GM23338 (cell line): ENCODE results near the gene LCE1F. TPM values are rescaled to one million over a fixed set of nuclear protein-coding genes. Genes with fewer than 3 reads are reported as not detected.

ENCODE experiments used
- ATAC-seq: fragments of 200-7000 bp; cut with Tn5 transposase; 3 replicates; pipeline ENCODE4 v1.9.1; 2020
- DNase-seq: peaks from one replicate; pipeline ENCODE4 v3.0.0-alpha.2; 2015; ENCODE audit warnings: low spot score
- H2AFZ ChIP-seq: fragments of 200-600 bp; sonication (generic); 2 replicates; pipeline ENCODE4 v1.8.0; 2016; ENCODE audit warnings: antibody characterized with exemption, mild to moderate bottlenecking, moderate library complexity
- H3F3A ChIP-seq: fragments of 200-600 bp; sonication (generic); replicated peaks from 2 replicates; pipeline ENCODE4 v1.8.0; 2017; ENCODE audit warnings: antibody characterized with exemption, mixed run types, low read depth
- H3K27ac ChIP-seq: fragments of 200-600 bp; sonication (generic); 2 replicates; pipeline ENCODE4 v1.6.1; 2016; ENCODE audit warnings: low read depth
- H3K27me3 ChIP-seq: fragments of 200-600 bp; sonication (generic); 2 replicates; pipeline ENCODE4 v1.8.0; 2016; ENCODE audit warnings: mild to moderate bottlenecking, mixed run types, moderate library complexity; ENCODE audit not compliant: insufficient read depth
- H3K36me3 ChIP-seq: fragments of 200-600 bp; sonication (generic); 2 replicates; pipeline ENCODE4 v1.8.0; 2016; ENCODE audit warnings: mild to moderate bottlenecking; ENCODE audit not compliant: insufficient read depth
- H3K4me1 ChIP-seq: fragments of 200-600 bp; sonication (generic); 2 replicates; pipeline ENCODE4 v1.8.0; 2016; ENCODE audit warnings: mild to moderate bottlenecking, moderate library complexity; ENCODE audit not compliant: insufficient read depth
- H3K4me2 ChIP-seq: fragments of 200-600 bp; sonication (generic); 2 replicates; pipeline ENCODE4 v1.7.1; 2017; ENCODE audit warnings: mixed run types
- H3K4me3 ChIP-seq: fragments of 200-600 bp; sonication (generic); 2 replicates; pipeline ENCODE4 v1.6.1; 2016; ENCODE audit warnings: mixed run types
- H3K79me2 ChIP-seq: fragments of 200-600 bp; sonication (generic); replicated peaks from 2 replicates; pipeline ENCODE4 v1.8.0; 2017; ENCODE audit warnings: mild to moderate bottlenecking; ENCODE audit not compliant: insufficient read depth
- H3K9me2 ChIP-seq: fragments of 200-600 bp; sonication (generic); 2 replicates; pipeline ENCODE4 v1.8.0; 2017; ENCODE audit not compliant: insufficient read depth
- H4K20me1 ChIP-seq: fragments of 200-600 bp; sonication (generic); replicated peaks from 2 replicates; pipeline ENCODE4 v1.8.0; 2017; ENCODE audit warnings: mild to moderate bottlenecking; ENCODE audit not compliant: insufficient read depth
- H3K27ac Mint-ChIP-seq: 2 replicates; pipeline ENCODE4 v1.8.0; 2020; ENCODE audit warnings: inconsistent platforms, mild to moderate bottlenecking, moderate library complexity, mixed read lengths
- H3K27me3 Mint-ChIP-seq: 3 replicates; pipeline ENCODE4 v1.8.0; 2022; ENCODE audit warnings: low read depth, mild to moderate bottlenecking, moderate library complexity, mixed read lengths, inconsistent platforms; ENCODE audit not compliant: insufficient read depth, poor library complexity
- H3K36me3 Mint-ChIP-seq: 3 replicates; pipeline ENCODE4 v1.8.0; 2021; ENCODE audit warnings: low read depth, mild to moderate bottlenecking, inconsistent platforms, moderate library complexity, mixed read lengths
- H3K4me1 Mint-ChIP-seq: 3 replicates; pipeline ENCODE4 v1.8.0; 2020; ENCODE audit warnings: mild to moderate bottlenecking, inconsistent platforms, mixed read lengths
- H3K4me3 Mint-ChIP-seq: 3 replicates; pipeline ENCODE4 v1.8.0; 2021; ENCODE audit warnings: moderate library complexity, mild to moderate bottlenecking, inconsistent platforms, mixed read lengths
- H3K9me3 Mint-ChIP-seq: 3 replicates; pipeline ENCODE4 v1.8.0; 2020; ENCODE audit warnings: moderate library complexity, mild to moderate bottlenecking, inconsistent platforms, mixed read lengths
- CREB1 ChIP-seq: fragments of 250-450 bp; sonication (Bioruptor Pico); IDR thresholded peaks from 2 replicates; pipeline ENCODE4 v1.5.0; 2020; ENCODE audit warnings: low read depth, mild to moderate bottlenecking, moderate library complexity
- ETS1 ChIP-seq: IDR thresholded peaks from 2 replicates; pipeline ENCODE4 v1.6.1; 2016; ENCODE audit warnings: antibody characterized with exemption
- EZH2 ChIP-seq: fragments of 200-600 bp; sonication (generic); IDR thresholded peaks from one replicate; pipeline ENCODE4 v1.8.0; 2017; ENCODE audit warnings: antibody characterized with exemption, mild to moderate bottlenecking, low read depth; ENCODE audit not compliant: unreplicated experiment
- JUNB ChIP-seq: IDR thresholded peaks from one replicate; pipeline ENCODE4 v1.6.1; 2016; ENCODE audit warnings: antibody characterized with exemption; ENCODE audit not compliant: unreplicated experiment
- NANOG ChIP-seq: IDR thresholded peaks from 2 replicates; pipeline ENCODE4 v1.6.1; 2016; ENCODE audit warnings: antibody characterized with exemption, borderline replicate concordance
- POLR2AphosphoS5 ChIP-seq: IDR thresholded peaks from 2 replicates; pipeline ENCODE4 v1.6.1; 2016; ENCODE audit warnings: antibody characterized with exemption, low read depth
- REST ChIP-seq: IDR thresholded peaks from one replicate; pipeline ENCODE4 v1.6.1; 2018; ENCODE audit warnings: antibody characterized with exemption; ENCODE audit not compliant: unreplicated experiment
- STAT1 ChIP-seq: IDR thresholded peaks from one replicate; pipeline ENCODE4 v1.6.1; 2016; ENCODE audit warnings: antibody characterized with exemption; ENCODE audit not compliant: unreplicated experiment
- ZNF462 ChIP-seq: fragments of 250-450 bp; sonication (Bioruptor Pico); IDR thresholded peaks from 2 replicates; pipeline ENCODE4 v1.5.0; 2020; ENCODE audit warnings: mild to moderate bottlenecking, moderate library complexity
- polyA plus RNA-seq: library from polyadenylated mRNA; unstranded; fragments of >200 nt; fragmentation: Nextera tagmentation; extraction: Ambion mirVana; gene quantifications from 2 replicates; pipeline ENCODE4 v1.2.1, GENCODE V29; 2016
- total RNA-seq: library from RNA; depleted of rRNA; stranded (reverse); fragments of >200 nt; shearing (Covaris generic); gene quantifications from 2 replicates; pipeline ENCODE4 v1.2.3, GENCODE V29; 2014

LCE1F gene
- total and polyA plus RNA-seq, 2 experiments from 2014 or later = not detected

- Mint-ChIP-seq H3K9me3 (no peaks in the 10 kb centered on the region), H3K4me1 (no peaks in the 10 kb centered on the region)
These were observed 46.0 kb upstream of the LCE1F start for GRCh38 chr1:152728986-152729385.

More at GRCh38 chr1:152728986-152729385, 46.0 kb upstream of the LCE1F start:
- H3K27ac Mint-ChIP-seq = no peak overlapping the region
- ATAC-seq (no peak), DNase-seq (no peak)
- TF ChIP-seq EZH2 = no peak
- no peak for TF ChIP-seq JUNB
- TF ChIP-seq ZNF462 (CRISPR knock-in tag) = no peak
- TF ChIP-seq REST = no peak
- no peak for TF ChIP-seq NANOG
- TF ChIP-seq POLR2AphosphoS5 = no peak
- TF ChIP-seq CREB1 = no peak
- TF ChIP-seq STAT1 = no peak
- TF ChIP-seq ETS1 = no peak
- H3K9me2 ChIP-seq = no peaks in the 10 kb centered on the region
- H3K27ac ChIP-seq = no peak overlapping the region
- H3F3A ChIP-seq = no peaks in the 10 kb centered on the region
- no peak overlapping the region for H2AFZ ChIP-seq
- no peak overlapping the region for H3K4me2 ChIP-seq
- H3K27me3 Mint-ChIP-seq = no peaks in the 10 kb centered on the region
- H3K4me3 ChIP-seq = no peak overlapping the region
- H4K20me1 ChIP-seq = no peaks in the 10 kb centered on the region
- H3K27me3 ChIP-seq = no peaks in the 10 kb centered on the region
- H3K79me2 ChIP-seq = no peaks in the 10 kb centered on the region
- no peak overlapping the region for H3K4me3 Mint-ChIP-seq
- no peaks in the 10 kb centered on the region for H3K4me1 ChIP-seq
- no peaks in the 10 kb centered on the region for H3K36me3 Mint-ChIP-seq
- no peaks in the 10 kb centered on the region for H3K36me3 ChIP-seq
